ENCODE data around the gene SPEN.

SPEN gene

DNA sequence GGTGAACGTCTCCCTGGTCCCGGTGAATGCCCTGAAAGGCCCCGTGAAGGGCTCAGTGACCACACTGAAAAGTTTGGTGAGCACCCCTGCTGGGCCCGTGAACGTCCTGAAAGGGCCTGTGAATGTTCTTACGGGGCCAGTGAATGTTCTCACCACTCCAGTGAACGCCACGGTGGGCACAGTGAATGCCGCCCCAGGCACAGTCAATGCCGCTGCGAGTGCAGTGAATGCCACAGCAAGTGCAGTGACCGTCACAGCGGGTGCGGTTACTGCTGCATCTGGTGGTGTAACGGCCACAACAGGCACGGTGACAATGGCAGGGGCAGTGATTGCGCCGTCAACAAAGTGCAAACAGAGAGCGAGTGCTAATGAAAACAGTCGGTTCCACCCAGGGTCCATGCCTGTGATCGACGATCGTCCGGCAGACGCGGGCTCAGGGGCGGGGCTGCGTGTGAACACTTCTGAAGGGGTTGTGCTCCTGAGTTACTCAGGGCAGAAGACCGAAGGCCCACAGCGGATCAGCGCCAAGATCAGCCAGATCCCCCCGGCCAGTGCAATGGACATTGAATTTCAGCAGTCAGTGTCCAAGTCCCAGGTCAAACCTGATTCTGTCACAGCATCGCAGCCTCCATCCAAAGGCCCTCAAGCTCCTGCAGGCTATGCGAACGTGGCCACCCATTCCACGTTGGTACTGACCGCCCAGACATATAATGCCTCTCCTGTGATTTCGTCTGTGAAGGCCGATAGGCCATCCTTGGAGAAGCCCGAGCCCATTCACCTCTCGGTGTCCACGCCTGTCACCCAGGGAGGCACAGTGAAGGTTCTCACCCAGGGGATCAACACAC lies 86.9 kb downstream of the SPEN start:
- TF ChIP-seq TEAD4 (IDR thresholded peaks at IDR 0.05): no peak
- no peak for TF ChIP-seq TCF12 (IDR thresholded peaks at IDR 0.05; ENCODE audit: low read depth)
- TF ChIP-seq TAF1 (IDR thresholded peaks at IDR 0.05; ENCODE audit: low read depth): no peak
- no peak for TF ChIP-seq CREB1 (IDR thresholded peaks at IDR 0.05; ENCODE audit: low read depth)
- no peak for TF ChIP-seq EGR1 (IDR thresholded peaks at IDR 0.05)
- no peak for TF ChIP-seq YY1 (IDR thresholded peaks at IDR 0.05; ENCODE audit: low read depth)
- no peak for TF ChIP-seq CEBPB (IDR thresholded peaks at IDR 0.05)

DNA sequence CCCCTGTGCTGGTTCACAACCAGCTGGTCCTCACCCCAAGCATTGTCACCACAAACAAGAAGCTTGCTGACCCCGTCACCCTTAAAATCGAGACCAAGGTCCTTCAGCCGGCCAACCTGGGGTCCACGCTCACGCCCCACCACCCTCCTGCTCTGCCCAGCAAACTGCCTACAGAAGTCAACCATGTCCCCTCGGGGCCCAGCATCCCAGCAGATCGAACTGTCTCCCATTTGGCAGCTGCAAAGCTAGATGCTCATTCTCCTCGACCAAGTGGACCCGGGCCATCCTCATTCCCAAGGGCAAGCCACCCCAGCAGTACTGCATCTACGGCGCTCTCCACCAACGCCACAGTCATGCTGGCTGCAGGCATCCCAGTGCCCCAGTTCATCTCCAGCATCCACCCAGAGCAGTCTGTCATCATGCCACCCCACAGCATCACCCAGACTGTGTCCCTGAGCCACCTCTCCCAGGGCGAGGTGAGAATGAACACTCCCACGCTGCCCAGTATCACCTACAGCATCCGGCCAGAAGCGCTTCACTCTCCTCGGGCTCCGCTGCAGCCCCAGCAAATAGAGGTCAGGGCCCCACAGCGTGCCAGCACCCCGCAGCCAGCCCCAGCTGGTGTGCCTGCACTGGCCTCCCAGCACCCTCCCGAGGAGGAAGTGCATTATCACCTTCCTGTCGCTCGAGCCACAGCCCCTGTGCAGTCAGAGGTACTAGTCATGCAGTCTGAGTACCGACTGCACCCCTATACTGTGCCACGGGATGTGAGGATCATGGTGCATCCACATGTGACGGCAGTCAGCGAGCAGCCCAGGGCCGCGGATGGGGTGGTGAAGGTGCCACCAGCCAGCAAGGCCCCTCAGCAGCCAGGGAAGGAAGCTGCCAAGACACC lies 87.8 kb downstream of the SPEN start:
- TF ChIP-seq ZBTB7A (IDR thresholded peaks at IDR 0.05; ENCODE audit: low read depth) (no peak), CREB1 (IDR thresholded peaks at IDR 0.05; ENCODE audit: low read depth) (no peak)

DNA sequence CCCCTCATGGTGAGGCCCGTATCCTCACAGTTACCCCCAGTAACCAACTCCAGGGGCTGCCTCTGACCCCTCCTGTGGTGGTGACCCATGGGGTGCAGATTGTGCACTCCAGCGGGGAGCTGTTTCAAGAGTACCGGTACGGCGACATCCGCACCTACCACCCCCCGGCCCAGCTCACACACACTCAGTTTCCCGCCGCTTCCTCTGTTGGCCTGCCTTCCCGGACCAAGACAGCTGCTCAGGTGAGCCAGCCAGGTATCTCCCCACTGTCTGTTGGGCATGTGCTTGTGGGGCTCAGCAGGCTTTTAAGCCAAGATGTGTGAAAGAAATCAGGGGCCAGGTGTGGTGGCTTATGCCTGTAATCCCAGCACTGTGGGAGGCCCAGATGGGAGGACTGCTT lies 88.5 kb downstream of the SPEN start:
- TF ChIP-seq TCF12 (IDR thresholded peaks at IDR 0.05; ENCODE audit: low read depth): no peak
- no peak for TF ChIP-seq EGR1 (IDR thresholded peaks at IDR 0.05)
- no peak for TF ChIP-seq TEAD4 (IDR thresholded peaks at IDR 0.05)
- TF ChIP-seq YY1 (IDR thresholded peaks at IDR 0.05; ENCODE audit: low read depth): no peak
- TF ChIP-seq REST (IDR thresholded peaks at IDR 0.05; ENCODE audit: low read depth): no peak
- TF ChIP-seq MAX (IDR thresholded peaks at IDR 0.05): no peak
- TF ChIP-seq TAF1 (IDR thresholded peaks at IDR 0.05; ENCODE audit: low read depth): no peak
- no peak for TF ChIP-seq CREB1 (IDR thresholded peaks at IDR 0.05; ENCODE audit: low read depth)
- TF ChIP-seq, protein P1, sequence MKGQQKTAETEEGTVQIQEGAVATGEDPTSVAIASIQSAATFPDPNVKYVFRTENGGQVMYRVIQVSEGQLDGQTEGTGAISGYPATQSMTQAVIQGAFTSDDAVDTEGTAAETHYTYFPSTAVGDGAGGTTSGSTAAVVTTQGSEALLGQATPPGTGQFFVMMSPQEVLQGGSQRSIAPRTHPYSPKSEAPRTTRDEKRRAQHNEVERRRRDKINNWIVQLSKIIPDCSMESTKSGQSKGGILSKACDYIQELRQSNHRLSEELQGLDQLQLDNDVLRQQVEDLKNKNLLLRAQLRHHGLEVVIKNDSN (IDR thresholded peaks at IDR 0.05): no peak
- no peak for TF ChIP-seq ZBTB7A (IDR thresholded peaks at IDR 0.05; ENCODE audit: low read depth)
- no peak for TF ChIP-seq FOXM1 (IDR thresholded peaks at IDR 0.05; ENCODE audit: borderline replicate concordance, low read depth)
- no peak for TF ChIP-seq NFIC (IDR thresholded peaks at IDR 0.05)
- TF ChIP-seq CEBPB (IDR thresholded peaks at IDR 0.05): no peak
- no peak for TF ChIP-seq EP300 (IDR thresholded peaks at IDR 0.05; ENCODE audit: borderline replicate concordance)
- no peak for TF ChIP-seq RAD21 (IDR thresholded peaks at IDR 0.05; ENCODE audit: low read depth)

GRCh38 chr1:15937146-15937545 lies 89.6 kb downstream of the SPEN start:
- TF ChIP-seq CEBPB (IDR thresholded peaks at IDR 0.05): no peak
- TF ChIP-seq, protein P1 (IDR thresholded peaks at IDR 0.05): no peak
- TF ChIP-seq TAF1 (IDR thresholded peaks at IDR 0.05; ENCODE audit: low read depth): no peak

GRCh38 chr1:15937706-15938168 lies 90.2 kb downstream of the SPEN start:
- TF ChIP-seq RAD21 (IDR thresholded peaks at IDR 0.05; ENCODE audit: low read depth) (no peak), CREB1 (IDR thresholded peaks at IDR 0.05; ENCODE audit: low read depth) (no peak), TEAD4 (IDR thresholded peaks at IDR 0.05) (no peak), TCF12 (IDR thresholded peaks at IDR 0.05; ENCODE audit: low read depth) (no peak), NFIC (IDR thresholded peaks at IDR 0.05) (no peak), EGR1 (IDR thresholded peaks at IDR 0.05) (no peak), ZBTB7A (IDR thresholded peaks at IDR 0.05; ENCODE audit: low read depth) (no peak), FOXM1 (IDR thresholded peaks at IDR 0.05; ENCODE audit: borderline replicate concordance, low read depth) (no peak), EP300 (IDR thresholded peaks at IDR 0.05; ENCODE audit: borderline replicate concordance) (no peak), MAX (IDR thresholded peaks at IDR 0.05) (no peak), REST (IDR thresholded peaks at IDR 0.05; ENCODE audit: low read depth) (no peak), TAF1 (IDR thresholded peaks at IDR 0.05; ENCODE audit: low read depth) (no peak), CEBPB (IDR thresholded peaks at IDR 0.05) (no peak), YY1 (IDR thresholded peaks at IDR 0.05; ENCODE audit: low read depth) (no peak)
- TF ChIP-seq, protein P1 (IDR thresholded peaks at IDR 0.05): no peak

Measured in Ishikawa (cell line).